ENCODE measurements around the gene UBE2D2. TPM values are rescaled to one million over a fixed set of nuclear protein-coding genes. Genes with fewer than 3 reads are reported as not detected.

UBE2D2 gene
- total RNA-seq, 1 experiment from 2014 or later: 115 TPM

- no peaks in the 10 kb centered on the region for H3K27me3 ChIP-seq (ENCODE audit: insufficient read depth, low read depth)
- ChIA-PET CTCF (interaction anchor here (0.9 kb wide), 1 partner anchor 133 kb away, joined by 4 read pairs; no protein-coding TSS in a partner anchor), POLR2A (ENCODE audit: unreplicated experiment) (interaction anchor here (0.5 kb wide), 1 partner anchor 13 kb away, joined by 3 read pairs; no protein-coding TSS in a partner anchor)
- no peak overlapping the region for H3K4me3 ChIP-seq
- no peak for TF ChIP-seq EZH2 (IDR thresholded peaks at IDR 0.05; ENCODE audit: low read depth)
- TF ChIP-seq CTCF (conservative IDR thresholded peaks at IDR 0.05): no peak
- H3K27ac ChIP-seq: peak overlapping the region; percentile 57
- H3K36me3 ChIP-seq (ENCODE audit: low read depth): no peaks in the 10 kb centered on the region
- peaks cover 84% of the 10 kb centered on the region for H3K4me1 ChIP-seq (replicated peaks; ENCODE audit: insufficient read depth)
- no peak overlapping the region for H2AFZ ChIP-seq
- peaks cover 45% of the 10 kb centered on the region for H3F3A ChIP-seq (ENCODE audit: insufficient read depth, low read depth)
- peak overlapping the region; percentile 81 for H3K4me2 ChIP-seq
- no peaks in the 10 kb centered on the region for H3K9me2 ChIP-seq (ENCODE audit: insufficient read depth)
- peak in 1 of 2 experiments; percentile 34 for DNase-seq
- intact Hi-C loops (cut with micrococcal nuclease; ENCODE audit: unreplicated experiment): loop anchor here (2.0 kb wide), 1 partner anchor 19 kb away; no protein-coding TSS in a partner anchor
- H3K79me2 ChIP-seq (ENCODE audit: low read depth): no peaks in the 10 kb centered on the region
- no TSS peak for BruUV-seq (replicated peaks)
- no peaks in the 10 kb centered on the region for H4K20me1 ChIP-seq (ENCODE audit: insufficient read depth)
- H3K9me3 ChIP-seq (ENCODE audit: insufficient read depth, low read depth): no peaks in the 10 kb centered on the region
Observed at GRCh38 chr5:139642213-139642612, 81.1 kb downstream of the UBE2D2 start.

- no peaks in the 10 kb centered on the region for H4K20me1 ChIP-seq (ENCODE audit: insufficient read depth)
- H3K9me2 ChIP-seq (ENCODE audit: insufficient read depth): no peaks in the 10 kb centered on the region
- H3K4me1 ChIP-seq (replicated peaks; ENCODE audit: insufficient read depth): peaks cover 84% of the 10 kb centered on the region
- ChIA-PET CTCF (interaction anchor here (0.6 to 0.9 kb wide), 2 partner anchors 99 to 132 kb away, joined by 3 to 4 read pairs; no protein-coding TSS in a partner anchor), POLR2A (ENCODE audit: unreplicated experiment) (interaction anchor here (0.7 kb wide), 1 partner anchor 161 kb away, joined by 8 read pairs; the partner anchor contains the start of gene STING1)
- H3K9me3 ChIP-seq (ENCODE audit: insufficient read depth, low read depth): no peaks in the 10 kb centered on the region
- TF ChIP-seq CTCF (conservative IDR thresholded peaks at IDR 0.05): no peak
- TF ChIP-seq EZH2 (IDR thresholded peaks at IDR 0.05; ENCODE audit: low read depth): no peak
- H3K4me2 ChIP-seq: peak overlapping the region; percentile 81
- no peaks in the 10 kb centered on the region for H3K27me3 ChIP-seq (ENCODE audit: insufficient read depth, low read depth)
- peak overlapping the region; percentile 57 for H3K27ac ChIP-seq
- H3F3A ChIP-seq (ENCODE audit: insufficient read depth, low read depth): peaks cover 38% of the 10 kb centered on the region
- peak; percentile 79 to 85 for DNase-seq
- H2AFZ ChIP-seq: peak overlapping the region; percentile 40; the same call in 1 of the 2 replicates
- H3K36me3 ChIP-seq (ENCODE audit: low read depth): no peaks in the 10 kb centered on the region
- no peaks in the 10 kb centered on the region for H3K79me2 ChIP-seq (ENCODE audit: low read depth)
- intact Hi-C loops (cut with micrococcal nuclease; ENCODE audit: unreplicated experiment): loop anchor here (2.0 kb wide), 1 partner anchor 18 kb away; no protein-coding TSS in a partner anchor
- peak overlapping the region; percentile 31; the same call in 1 of the 2 replicates for H3K4me3 ChIP-seq
- BruUV-seq (replicated peaks): TSS peak; percentile 29
Observed at GRCh38 chr5:139642891-139643871, 82.0 kb downstream of the UBE2D2 start.

GRCh38 chr5:139644001-139644456 is 82.9 kb downstream of the UBE2D2 start:
- Histone ChIP-seq H3K9me3 (ENCODE audit: insufficient read depth, low read depth) (no peaks in the 10 kb centered on the region), H3F3A (ENCODE audit: insufficient read depth, low read depth) (peaks cover 31% of the 10 kb centered on the region), H3K4me3 (no peak overlapping the region), H3K27me3 (ENCODE audit: insufficient read depth, low read depth) (no peaks in the 10 kb centered on the region), H3K36me3 (ENCODE audit: low read depth) (no peaks in the 10 kb centered on the region), H3K27ac (peak overlapping the region; percentile 57), H3K9me2 (ENCODE audit: insufficient read depth) (no peaks in the 10 kb centered on the region), H3K79me2 (ENCODE audit: low read depth) (peaks cover 3% of the 10 kb centered on the region), H3K4me1 (replicated peaks; ENCODE audit: insufficient read depth) (peaks cover 75% of the 10 kb centered on the region), H2AFZ (no peak overlapping the region), H4K20me1 (ENCODE audit: insufficient read depth) (no peaks in the 10 kb centered on the region), H3K4me2 (peak overlapping the region; percentile 81)
- TF ChIP-seq CTCF (conservative IDR thresholded peaks at IDR 0.05) (no peak), EZH2 (IDR thresholded peaks at IDR 0.05; ENCODE audit: low read depth) (no peak)
- ChIA-PET CTCF (no interaction called here), POLR2A (ENCODE audit: unreplicated experiment) (interaction anchor here (0.7 kb wide), 1 partner anchor 162 kb away, joined by 8 read pairs; the partner anchor contains the start of gene STING1)
- DNase-seq: no peak
- intact Hi-C loops (cut with micrococcal nuclease; ENCODE audit: unreplicated experiment): no loop called here
- BruUV-seq (replicated peaks): no TSS peak

Data from PC-9 (cell line).